ENCODE measurements around the gene GAPVD1. TPM values are rescaled to one million over a fixed set of nuclear protein-coding genes. Genes with fewer than 3 reads are reported as not detected.

GAPVD1 gene
- total and polyA plus RNA-seq, 2 of the 13 experiments (the other 11 are each of a cell fraction or from before 2014, with no cell fraction given) = 11.1 to 33.2 TPM

DNA sequence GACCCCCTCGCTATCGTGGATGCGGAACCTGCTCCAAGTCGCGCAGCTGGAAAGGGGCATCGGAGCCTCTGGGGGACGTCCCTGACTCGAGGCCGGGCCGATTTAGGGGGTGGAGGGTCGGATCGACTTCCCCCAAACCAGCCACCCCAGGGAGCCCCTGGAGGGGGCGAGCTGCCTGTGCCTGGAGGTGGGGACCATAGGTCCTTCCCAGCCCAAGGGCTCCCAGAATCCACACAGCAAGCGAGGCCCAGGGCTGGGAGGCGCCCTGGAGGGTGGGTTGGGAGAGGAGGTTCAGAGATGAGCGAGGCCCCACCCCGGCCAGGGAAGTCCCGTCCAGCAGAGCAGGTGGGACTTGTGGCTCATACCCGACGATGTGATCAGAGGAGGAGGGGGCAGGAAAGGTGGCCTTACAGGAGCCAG is 147.6 kb downstream of the GAPVD1 start:
- H3K9me3 ChIP-seq (ENCODE audit: low read length) = no peaks in the 10 kb centered on the region
- ChIA-PET POLR2A (no interaction called here), CTCF (ENCODE audit: low intra/inter-chr PET ratio, low total read pairs) (interaction anchor here (1.1 kb wide), 1 partner anchor 222 kb away, joined by 5 read pairs; no protein-coding TSS in a partner anchor)
- in situ Hi-C loops (cut with HindIII; ENCODE audit: extremely low pct_ligation_motif_present, low pct_unique_long_range_greater_than_20kb) = loop anchor here (5.0 to 10.0 kb wide), 3 partner anchors 223 to 986 kb away; no protein-coding TSS in a partner anchor
- intact Hi-C loops (cut with micrococcal nuclease; ENCODE audit: unreplicated experiment) = loop anchor here (2.0 to 5.0 kb wide), 2 partner anchors 138 to 820 kb away; no protein-coding TSS in a partner anchor
- H3K27ac ChIP-seq (ENCODE audit: extremely low read length, insufficient read depth, low read length) = no peak overlapping the region
- H3K4me2 ChIP-seq (ENCODE audit: low read depth, low read length) = no peak overlapping the region
- 20% methylated on average over 7 of the region's 20 CpGs for WGBS (ENCODE audit: low lambda C conversion rate)
- no peak overlapping the region for H3K4me3 ChIP-seq (replicated peaks in 1 of 3; ENCODE audit: insufficient read depth in 1 of 3, low read depth in 2 of 3, low read length in 3 of 3)
- H3K36me3 ChIP-seq (replicated peaks in 1 of 2; ENCODE audit: control insufficient read depth in 1 of 2, insufficient read depth in 2 of 2, low read length in 2 of 2) = no peaks in the 10 kb centered on the region
- H3K79me2 ChIP-seq (ENCODE audit: insufficient read depth, low read length) = no peaks in the 10 kb centered on the region
- BruUV-seq (replicated peaks) = no TSS peak
- H3K4me1 ChIP-seq (ENCODE audit: insufficient read depth, low read length) = peaks cover 52% of the 10 kb centered on the region
- H3K27me3 ChIP-seq (ENCODE audit: control insufficient read depth in 1 of 2, insufficient read depth in 2 of 2, low read length in 2 of 2) = peaks cover 0 to 34% of the 10 kb centered on the region in 2 experiments; a peak in 4 of 5 replicates
- ATAC-seq (peak; percentile 24), FAIRE-seq (no peak), DNase-seq (ENCODE audit: low spot score) (no peak)
- no peak overlapping the region for H3K9ac ChIP-seq (ENCODE audit: insufficient read depth, low read depth, low read length)
- H2AFZ ChIP-seq (ENCODE audit: low read length) = no peak overlapping the region
- TF ChIP-seq MBD4 (IDR thresholded peaks at IDR 0.05; ENCODE audit: borderline replicate concordance, low read length) = no peak
- TF ChIP-seq SP2 (CRISPR knock-in tag; IDR thresholded peaks at IDR 0.05) = 0 out of 2 replicates have a peak, but pooled peaks have one; percentile 27
- no peak for TF ChIP-seq THAP11 (CRISPR knock-in tag; IDR thresholded peaks at IDR 0.05)
- no peak for TF ChIP-seq ZNF484 (CRISPR knock-in tag; IDR thresholded peaks at IDR 0.05; ENCODE audit: borderline replicate concordance, low read depth)
- TF ChIP-seq ZNF777 (CRISPR knock-in tag; IDR thresholded peaks at IDR 0.05) = no peak
- peak; percentile 24 for TF ChIP-seq HNRNPLL (IDR thresholded peaks at IDR 0.05; ENCODE audit: low read depth, low read length, poor library complexity, severe bottlenecking)
- no peak for TF ChIP-seq DNMT3B (CRISPR knock-in tag; conservative IDR thresholded peaks at IDR 0.05)
- no peak for TF ChIP-seq BRD4 (CRISPR knock-in tag; IDR thresholded peaks at IDR 0.05)
- no peak for TF ChIP-seq ZNF513 (CRISPR knock-in tag; conservative IDR thresholded peaks at IDR 0.05)
- TF ChIP-seq ESRRA (CRISPR knock-in tag; IDR thresholded peaks at IDR 0.05; ENCODE audit: low read depth) = no peak
- no peaks in the 10 kb centered on the region for H4K20me1 ChIP-seq (ENCODE audit: insufficient read depth, low read length)
